Brain microvascular endothelial cell (primary cell): Measurements from ENCODE around the gene PLCG2.
A peak's percentile ranks its signal among the peaks of the same experiment; 100 is the strongest.

Source experiments
- DNase-seq: peaks from one replicate; pipeline ENCODE4 v3.0.0-alpha.2; 2020
- H3K27ac ChIP-seq: fragments of 250-450 bp; sonication (Bioruptor Pico); 2 replicates; pipeline ENCODE4 v1.5.1; 2020; ENCODE audit warnings: mild to moderate bottlenecking, moderate library complexity
- H3K27me3 ChIP-seq: fragments of 250-450 bp; sonication (Bioruptor Pico); replicated peaks from 2 replicates; pipeline ENCODE4 v1.5.1; 2020; ENCODE audit warnings: mild to moderate bottlenecking
- H3K36me3 ChIP-seq: fragments of 250-450 bp; sonication (Bioruptor Pico); replicated peaks from 2 replicates; pipeline ENCODE4 v1.5.1; 2020; ENCODE audit warnings: mild to moderate bottlenecking
- H3K4me3 ChIP-seq: 2 replicates; pipeline ENCODE4 v1.5.1; 2011; ENCODE audit warnings: low read depth, mild to moderate bottlenecking, control low read depth, low read length, moderate library complexity
- CTCF ChIP-seq: IDR thresholded peaks from 2 replicates; pipeline ENCODE4 v1.5.1; 2011; ENCODE audit warnings: low read depth, mild to moderate bottlenecking, moderate library complexity, low read length, control low read depth, inconsistent platforms; ENCODE audit errors: missing control alignments
- in situ Hi-C: cut with HindIII; loops from 2 replicates; pipeline ENCODE4 v1.10.0; 2017; ENCODE audit warnings: low sequenced_read_pairs, low pct_ligation_motif_present

The PLCG2 gene

GRCh38 chr16:81899601-81900000 lies 120.5 kb downstream of the PLCG2 start:
- in situ Hi-C loops = no loop called here
- no peaks in the 10 kb centered on the region for H3K27me3 ChIP-seq
- no peak overlapping the region for H3K4me3 ChIP-seq
- DNase-seq = no peak
- no peak for TF ChIP-seq CTCF
- no peaks in the 10 kb centered on the region for H3K36me3 ChIP-seq
- no peak overlapping the region for H3K27ac ChIP-seq

GRCh38 chr16:81900014-81900413 lies 120.9 kb downstream of the PLCG2 start:
- H3K36me3 ChIP-seq = no peaks in the 10 kb centered on the region
- no peaks in the 10 kb centered on the region for H3K27me3 ChIP-seq
- H3K4me3 ChIP-seq = no peak overlapping the region
- no peak overlapping the region for H3K27ac ChIP-seq
- DNase-seq = no peak
- TF ChIP-seq CTCF = no peak
- in situ Hi-C loops = no loop called here

- H3K4me3 ChIP-seq = no peak overlapping the region
- in situ Hi-C loops = no loop called here
- TF ChIP-seq CTCF = no peak
- no peak overlapping the region for H3K27ac ChIP-seq
- DNase-seq = no peak
- H3K36me3 ChIP-seq = no peaks in the 10 kb centered on the region
- no peaks in the 10 kb centered on the region for H3K27me3 ChIP-seq
These were observed 121.4 kb downstream of the PLCG2 start for GRCh38 chr16:81900456-81900855.

DNA sequence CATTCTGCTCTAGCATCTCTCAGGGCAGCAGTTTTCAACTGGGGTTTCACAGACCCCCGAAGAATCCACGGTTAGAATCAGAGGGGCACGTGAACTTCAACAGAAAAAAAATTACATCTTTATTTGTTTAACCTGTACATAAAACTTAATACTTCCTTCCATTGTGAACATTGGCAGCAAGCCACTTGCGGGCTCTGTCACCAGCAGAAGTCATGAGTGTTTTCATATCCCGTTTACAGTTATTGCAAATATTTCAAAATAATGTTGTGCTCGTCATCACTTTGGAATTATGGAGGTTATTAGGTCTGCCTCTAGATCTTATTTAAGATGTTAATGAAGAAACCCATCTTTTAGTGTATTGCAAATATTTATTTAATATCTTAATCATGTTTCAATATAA lies 122.4 kb downstream of the PLCG2 start:
- Histone ChIP-seq H3K4me3 (no peak overlapping the region), H3K27me3 (no peaks in the 10 kb centered on the region), H3K36me3 (no peaks in the 10 kb centered on the region), H3K27ac (peak overlapping the region; percentile 58)
- peak; percentile 63 for DNase-seq
- TF ChIP-seq CTCF = no peak
- in situ Hi-C loops = no loop called here

GRCh38 chr16:81902025-81902424 lies 122.9 kb downstream of the PLCG2 start:
- DNase-seq = peak; percentile 40
- Histone ChIP-seq H3K27me3 (no peaks in the 10 kb centered on the region), H3K27ac (peak overlapping the region; percentile 58), H3K4me3 (no peak overlapping the region), H3K36me3 (no peaks in the 10 kb centered on the region)
- in situ Hi-C loops = no loop called here
- TF ChIP-seq CTCF = no peak

GRCh38 chr16:81904320-81904719 lies 125.2 kb downstream of the PLCG2 start:
- in situ Hi-C loops = no loop called here
- no peak for DNase-seq

More at GRCh38 chr16:81904320-81904719, 125.2 kb downstream of the PLCG2 start:
- Histone ChIP-seq H3K36me3 (no peaks in the 10 kb centered on the region), H3K4me3 (no peak overlapping the region), H3K27ac (no peak overlapping the region), H3K27me3 (no peaks in the 10 kb centered on the region)
- no peak for TF ChIP-seq CTCF
